BLaER1 (cell line): ENCODE measurements around the gene TNRC6A.

Experiments
- H3K27ac ChIP-seq: shearing (Covaris generic); formaldehyde crosslinking; 2 replicates; pipeline ENCODE4 v1.8.1; 2022
- H3K27me3 ChIP-seq: shearing (Covaris generic); formaldehyde crosslinking; 2 replicates; pipeline ENCODE4 v1.8.1; 2022
- H3K36me3 ChIP-seq: shearing (Covaris generic); formaldehyde crosslinking; 2 replicates; pipeline ENCODE4 v1.8.1; 2022
- H3K4me1 ChIP-seq: shearing (Covaris generic); formaldehyde crosslinking; 2 replicates; pipeline ENCODE4 v1.8.1; 2022
- H3K4me2 ChIP-seq: shearing (Covaris generic); formaldehyde crosslinking; 2 replicates; pipeline ENCODE4 v1.8.1; 2022
- H3K4me3 ChIP-seq: shearing (Covaris generic); formaldehyde crosslinking; 2 replicates; pipeline ENCODE4 v1.8.1; 2022
- H3K9ac ChIP-seq: shearing (Covaris generic); formaldehyde crosslinking; 2 replicates; pipeline ENCODE4 v1.8.1; 2022
- H3K9me3 ChIP-seq: shearing (Covaris generic); formaldehyde crosslinking; 2 replicates; pipeline ENCODE4 v1.8.1; 2022
- H4K20me1 ChIP-seq: shearing (Covaris generic); formaldehyde crosslinking; 2 replicates; pipeline ENCODE4 v1.8.1; 2022
- Cebpa-rat ChIP-seq: shearing (Covaris generic); IDR thresholded peaks from 2 replicates; pipeline ENCODE4 v1.8.1; 2022

Gene TNRC6A

GRCh38 chr16:24753437-24753836, 24.0 kb downstream of the TNRC6A start:
- Histone ChIP-seq H3K4me3 (no peak overlapping the region), H4K20me1 (peaks cover 100% of the 10 kb centered on the region)
- TF ChIP-seq Cebpa-rat, result no peak

GRCh38 chr16:24754543-24754942, 25.1 kb downstream of the TNRC6A start:
- Histone ChIP-seq H3K4me2 (no peak overlapping the region), H4K20me1 (peaks cover 100% of the 10 kb centered on the region), H3K4me1 (peaks cover 20% of the 10 kb centered on the region), H3K27me3 (no peaks in the 10 kb centered on the region), H3K27ac (no peak overlapping the region), H3K9ac (no peak overlapping the region), H3K36me3 (peaks cover 29% of the 10 kb centered on the region), H3K4me3 (no peak overlapping the region), H3K9me3 (no peaks in the 10 kb centered on the region)
- no peak for TF ChIP-seq Cebpa-rat

More at GRCh38 chr16:24753437-24753836, 24.0 kb downstream of the TNRC6A start:
- Histone ChIP-seq H3K36me3 (peaks cover 29% of the 10 kb centered on the region), H3K9ac (no peak overlapping the region), H3K4me2 (no peak overlapping the region), H3K27me3 (no peaks in the 10 kb centered on the region), H3K27ac (no peak overlapping the region), H3K4me1 (peaks cover 29% of the 10 kb centered on the region), H3K9me3 (no peaks in the 10 kb centered on the region)

DNA sequence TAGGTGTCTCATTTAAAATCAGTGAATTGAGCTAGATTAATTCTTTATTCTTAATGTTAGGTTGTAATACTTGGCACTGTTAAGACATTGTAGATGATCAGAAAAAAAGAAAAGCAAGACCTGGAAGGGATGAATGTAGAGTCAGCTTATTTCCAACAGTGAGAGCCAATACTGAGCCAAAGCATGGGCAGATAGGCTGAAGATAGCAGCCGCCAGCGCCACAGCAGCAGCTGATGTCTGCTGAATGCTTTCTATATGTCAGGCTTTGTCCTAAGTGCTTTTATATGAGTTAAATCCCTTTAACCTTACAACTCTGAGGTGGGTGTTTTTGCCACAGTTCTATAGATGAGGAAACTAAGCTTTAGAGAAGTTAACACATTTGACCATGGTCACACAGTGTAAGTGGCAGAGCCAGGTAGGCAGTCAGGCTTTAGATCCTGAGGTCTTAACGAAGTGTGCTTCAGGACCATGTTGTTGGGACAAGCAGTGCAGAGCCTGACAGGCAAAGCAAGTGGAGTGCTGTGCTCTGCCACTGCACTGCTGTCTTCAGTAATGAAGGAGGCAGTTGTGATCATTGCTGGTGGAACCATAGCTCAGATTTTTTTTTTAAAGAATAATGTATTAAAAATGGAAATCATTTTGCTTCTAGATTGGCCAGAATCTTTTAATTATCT, 25.9 kb downstream of the TNRC6A start:
- Histone ChIP-seq H3K4me2 (no peak overlapping the region), H3K4me1 (peaks cover 20% of the 10 kb centered on the region), H3K9ac (no peak overlapping the region), H3K27me3 (no peaks in the 10 kb centered on the region), H3K36me3 (peaks cover 29% of the 10 kb centered on the region), H3K9me3 (no peaks in the 10 kb centered on the region), H3K27ac (no peak overlapping the region), H3K4me3 (no peak overlapping the region), H4K20me1 (peaks cover 100% of the 10 kb centered on the region)
- no peak for TF ChIP-seq Cebpa-rat

GRCh38 chr16:24758373-24758772, 28.9 kb downstream of the TNRC6A start:
- Histone ChIP-seq H3K9ac (no peak overlapping the region), H3K4me1 (peaks cover 20% of the 10 kb centered on the region), H3K4me3 (no peak overlapping the region), H4K20me1 (peaks cover 100% of the 10 kb centered on the region), H3K27ac (no peak overlapping the region), H3K4me2 (no peak overlapping the region), H3K36me3 (peaks cover 51% of the 10 kb centered on the region), H3K9me3 (no peaks in the 10 kb centered on the region), H3K27me3 (no peaks in the 10 kb centered on the region)
- no peak for TF ChIP-seq Cebpa-rat

GRCh38 chr16:24759006-24759405, 29.6 kb downstream of the TNRC6A start:
- Histone ChIP-seq H3K9me3 (no peaks in the 10 kb centered on the region), H3K27ac (no peak overlapping the region), H3K27me3 (no peaks in the 10 kb centered on the region), H3K9ac (no peak overlapping the region), H3K4me1 (peaks cover 20% of the 10 kb centered on the region), H3K4me2 (no peak overlapping the region), H3K36me3 (peaks cover 58% of the 10 kb centered on the region), H4K20me1 (peaks cover 100% of the 10 kb centered on the region), H3K4me3 (no peak overlapping the region)
- TF ChIP-seq Cebpa-rat, result no peak

DNA sequence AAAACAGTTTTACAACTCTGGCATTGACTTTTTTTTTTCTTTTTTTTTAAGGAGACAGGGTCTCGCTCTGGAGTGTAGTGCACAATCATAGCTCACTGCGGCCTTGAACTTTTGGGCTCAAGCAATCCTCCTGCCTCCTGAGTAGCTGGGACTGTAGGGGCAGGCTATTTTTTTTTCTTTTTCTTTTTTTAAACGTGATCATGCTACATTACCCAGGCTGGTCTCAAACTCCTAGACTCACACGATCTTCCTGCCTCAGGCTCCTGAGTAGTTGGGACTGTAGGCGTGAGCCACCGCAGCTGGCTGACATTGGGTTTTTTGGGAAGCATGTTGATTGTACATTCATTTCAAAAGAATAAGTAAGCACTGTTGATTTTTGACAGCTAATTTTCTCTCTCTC, 32.1 kb downstream of the TNRC6A start:
- Histone ChIP-seq H3K9ac (no peak overlapping the region), H3K4me1 (peaks cover 15% of the 10 kb centered on the region), H3K27me3 (no peaks in the 10 kb centered on the region), H3K4me2 (no peak overlapping the region), H4K20me1 (peaks cover 97% of the 10 kb centered on the region), H3K27ac (no peak overlapping the region), H3K4me3 (no peak overlapping the region), H3K36me3 (peaks cover 71% of the 10 kb centered on the region), H3K9me3 (no peaks in the 10 kb centered on the region)
- no peak for TF ChIP-seq Cebpa-rat

GRCh38 chr16:24764916-24765315, 35.5 kb downstream of the TNRC6A start:
- Histone ChIP-seq H3K4me3 (no peak overlapping the region), H3K27ac (no peak overlapping the region), H3K36me3 (peaks cover 65% of the 10 kb centered on the region), H3K27me3 (no peaks in the 10 kb centered on the region), H4K20me1 (peaks cover 92% of the 10 kb centered on the region), H3K4me1 (no peaks in the 10 kb centered on the region), H3K9ac (no peak overlapping the region), H3K4me2 (no peak overlapping the region), H3K9me3 (no peaks in the 10 kb centered on the region)
- no peak for TF ChIP-seq Cebpa-rat

GRCh38 chr16:24766057-24766456, 36.6 kb downstream of the TNRC6A start:
- no peak overlapping the region for H3K4me2 ChIP-seq
- no peak for TF ChIP-seq Cebpa-rat
- H3K4me3 ChIP-seq, result no peak overlapping the region
- H4K20me1 ChIP-seq, result peaks cover 92% of the 10 kb centered on the region
- H3K9me3 ChIP-seq, result no peaks in the 10 kb centered on the region
- no peaks in the 10 kb centered on the region for H3K27me3 ChIP-seq
- H3K36me3 ChIP-seq, result peaks cover 68% of the 10 kb centered on the region
- H3K4me1 ChIP-seq, result no peaks in the 10 kb centered on the region
- no peak overlapping the region for H3K27ac ChIP-seq
- no peak overlapping the region for H3K9ac ChIP-seq

DNA sequence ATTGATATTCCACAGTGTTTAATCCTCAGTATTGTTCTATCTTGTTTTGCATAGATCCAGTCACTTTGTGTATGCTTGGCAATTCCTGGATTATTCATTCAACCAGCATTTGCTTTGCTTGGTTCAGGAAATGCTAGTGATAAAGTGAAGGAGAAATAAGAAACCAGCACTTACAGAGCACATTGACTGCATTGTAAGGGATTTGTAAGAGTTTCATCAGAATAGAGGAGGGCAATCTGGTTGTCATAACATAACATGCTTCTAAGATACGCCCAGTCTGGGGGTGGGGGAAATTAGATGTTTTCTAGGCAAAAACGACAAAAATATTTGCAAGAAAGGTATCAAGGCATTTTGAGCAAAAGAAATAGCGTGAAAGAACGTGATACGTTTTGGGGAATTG, 40.4 kb downstream of the TNRC6A start:
- Histone ChIP-seq H3K4me3 (no peak overlapping the region), H3K27ac (no peak overlapping the region), H3K4me1 (no peaks in the 10 kb centered on the region), H3K27me3 (no peaks in the 10 kb centered on the region), H3K9ac (no peak overlapping the region), H3K9me3 (0 out of 2 replicates have a peak, but pooled peaks cover 4% of the 10 kb centered on the region), H3K4me2 (no peak overlapping the region), H3K36me3 (peaks cover 57% of the 10 kb centered on the region), H4K20me1 (peaks cover 92% of the 10 kb centered on the region)
- no peak for TF ChIP-seq Cebpa-rat

GRCh38 chr16:24771132-24771778, 41.8 kb downstream of the TNRC6A start:
- H3K27ac ChIP-seq, result no peak overlapping the region
- H3K9me3 ChIP-seq, result 0 out of 2 replicates have a peak, but pooled peaks cover 4% of the 10 kb centered on the region
- H3K9ac ChIP-seq, result no peak overlapping the region
- H3K4me2 ChIP-seq, result no peak overlapping the region
- peaks cover 58% of the 10 kb centered on the region for H3K36me3 ChIP-seq
- no peak for TF ChIP-seq Cebpa-rat
- no peaks in the 10 kb centered on the region for H3K27me3 ChIP-seq
- peaks cover 94% of the 10 kb centered on the region for H4K20me1 ChIP-seq
- no peak overlapping the region for H3K4me3 ChIP-seq
- no peaks in the 10 kb centered on the region for H3K4me1 ChIP-seq
